T-helper 1 cell treated with Interleukin-12 subunit alpha and Interleukin-12 subunit beta and Interleukin-4 antibody, amounts not matched to agents 30 ng/mL and 1 ng/mL, for 36 hours (primary cell): ENCODE data around the gene SLC9A6. TPM values are rescaled to one million over a fixed set of nuclear protein-coding genes. Genes with fewer than 3 reads are reported as not detected.

Experiments
- intact Hi-C: fragments of 100-400 bp; cut with micrococcal nuclease; formaldehyde crosslinking; loops from one replicate; pipeline ENCODE4 v1.15.1; 2024
- total RNA-seq: library from RNA; stranded (reverse); gene quantifications from 2 replicates; pipeline ENCODE4 v1.2.3, GENCODE V29; 2022

Gene SLC9A6
- 17.5 and 18.2 TPM in 2 replicates for total RNA-seq

DNA sequence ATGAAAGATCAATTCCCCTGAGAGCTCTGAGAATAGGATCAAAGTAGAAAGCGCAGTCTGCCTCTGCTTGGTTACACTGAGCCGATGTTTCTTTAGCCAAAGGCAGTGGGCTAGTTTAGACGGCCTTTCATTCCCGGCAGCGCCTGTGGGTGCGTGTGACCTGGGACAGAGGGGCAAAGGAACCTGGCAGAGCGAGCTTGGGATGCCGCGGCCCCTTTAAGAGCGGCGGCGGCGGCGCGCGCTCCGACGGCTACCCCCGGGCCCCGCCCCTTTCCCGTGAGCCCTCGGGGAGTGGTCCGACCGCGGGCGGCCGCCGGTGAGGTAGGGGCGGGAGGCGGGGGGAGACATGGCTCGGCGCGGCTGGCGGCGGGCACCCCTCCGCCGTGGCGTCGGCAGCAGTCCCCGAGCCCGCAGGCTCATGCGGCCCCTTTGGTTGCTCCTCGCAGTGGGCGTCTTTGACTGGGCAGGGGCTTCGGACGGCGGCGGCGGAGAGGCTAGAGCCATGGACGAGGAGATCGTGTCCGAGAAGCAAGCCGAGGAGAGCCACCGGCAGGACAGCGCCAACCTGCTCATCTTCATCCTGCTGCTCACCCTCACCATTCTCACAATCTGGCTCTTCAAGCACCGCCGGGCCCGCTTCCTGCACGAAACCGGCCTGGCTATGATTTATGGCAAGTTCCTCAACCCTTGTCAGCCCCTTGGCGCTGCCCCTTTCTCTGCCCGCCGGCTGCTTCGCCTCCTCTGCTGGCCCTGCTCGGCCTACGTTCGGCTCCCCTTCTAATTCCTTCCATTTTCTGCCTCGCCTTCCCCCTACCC, at the start of gene SLC9A6:
Gene SLC9A6 (plus strand): TSS at position 279 of the 816 bp plus-strand sequence. CDS start 224 bp downstream, at position 503.
- intact Hi-C loops: loop anchor here (1.0 to 10.0 kb wide), 7 partner anchors 11 to 1521 kb away; partner anchors contain the start of genes HPRT1, HTATSF1, INTS6L and MAP7D3

DNA sequence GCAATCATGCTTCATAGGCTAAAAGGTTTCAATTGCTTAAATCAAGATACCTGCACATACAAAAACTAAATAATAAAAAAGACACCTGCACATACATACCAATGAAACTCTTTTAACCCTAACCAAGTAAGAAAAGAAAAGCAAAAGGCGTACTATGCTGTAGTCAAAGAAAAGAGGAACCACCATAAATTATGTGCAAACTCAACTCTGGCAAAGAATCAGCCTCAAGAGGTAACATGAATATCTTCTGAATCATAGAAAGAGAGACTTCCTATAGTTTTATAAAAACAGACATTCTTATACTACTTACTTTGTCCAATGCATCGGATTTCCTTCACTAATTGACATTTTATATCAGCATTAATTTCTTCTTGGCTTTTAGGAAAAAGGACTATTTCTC, 40.7 kb upstream of the SLC9A6 start:
- intact Hi-C loops: no loop called here

DNA sequence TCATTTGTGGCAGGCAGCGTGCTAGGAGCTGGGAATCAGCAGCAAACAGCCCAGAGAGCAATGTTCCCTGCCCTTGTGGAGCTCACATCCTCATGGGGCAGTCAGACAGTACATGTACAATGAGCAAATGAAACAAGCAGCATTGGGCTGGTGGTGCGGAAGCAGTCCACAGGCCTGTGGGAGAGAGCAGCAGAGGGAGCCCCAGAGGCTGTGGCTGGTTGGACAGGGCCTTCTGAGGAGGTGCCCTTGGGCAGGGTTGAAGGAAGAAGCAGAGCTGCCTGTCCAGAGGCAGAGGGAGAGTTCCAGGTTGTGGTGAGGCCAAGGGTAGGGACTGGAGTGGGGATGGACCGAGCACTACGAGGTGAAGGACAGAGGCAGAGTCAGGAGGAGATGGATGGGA, 33.9 kb upstream of the SLC9A6 start:
- intact Hi-C loops: no loop called here

DNA sequence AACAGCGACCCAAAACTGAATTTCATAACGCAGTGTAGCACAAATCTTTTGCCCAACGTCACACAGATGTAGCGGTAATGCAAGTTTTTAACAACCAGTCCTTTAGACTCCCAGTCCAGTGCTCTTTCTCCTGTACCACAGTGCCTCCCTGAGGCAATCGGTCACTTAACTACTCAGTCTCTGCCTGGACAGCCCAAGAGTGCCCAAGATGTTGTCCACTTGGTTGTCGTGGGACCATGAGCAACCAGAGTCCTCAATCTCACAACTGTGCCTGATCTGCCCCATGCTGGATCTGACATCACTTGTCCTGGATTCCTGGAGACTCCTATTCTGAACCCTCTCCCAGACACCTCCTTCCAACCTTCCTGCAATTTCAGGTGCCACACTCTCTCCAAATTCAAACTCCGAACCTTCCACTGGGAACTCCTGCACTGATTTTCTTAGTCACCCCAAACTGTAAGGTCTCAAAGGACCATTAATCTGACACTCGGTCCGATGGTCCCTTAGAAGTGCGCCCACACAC, 12.1 kb upstream of the SLC9A6 start:
- intact Hi-C loops: loop anchor here (1.0 to 5.0 kb wide), 4 partner anchors 278 to 1166 kb away; partner anchors contain the start of genes MAP7D3 and RTL8A

DNA sequence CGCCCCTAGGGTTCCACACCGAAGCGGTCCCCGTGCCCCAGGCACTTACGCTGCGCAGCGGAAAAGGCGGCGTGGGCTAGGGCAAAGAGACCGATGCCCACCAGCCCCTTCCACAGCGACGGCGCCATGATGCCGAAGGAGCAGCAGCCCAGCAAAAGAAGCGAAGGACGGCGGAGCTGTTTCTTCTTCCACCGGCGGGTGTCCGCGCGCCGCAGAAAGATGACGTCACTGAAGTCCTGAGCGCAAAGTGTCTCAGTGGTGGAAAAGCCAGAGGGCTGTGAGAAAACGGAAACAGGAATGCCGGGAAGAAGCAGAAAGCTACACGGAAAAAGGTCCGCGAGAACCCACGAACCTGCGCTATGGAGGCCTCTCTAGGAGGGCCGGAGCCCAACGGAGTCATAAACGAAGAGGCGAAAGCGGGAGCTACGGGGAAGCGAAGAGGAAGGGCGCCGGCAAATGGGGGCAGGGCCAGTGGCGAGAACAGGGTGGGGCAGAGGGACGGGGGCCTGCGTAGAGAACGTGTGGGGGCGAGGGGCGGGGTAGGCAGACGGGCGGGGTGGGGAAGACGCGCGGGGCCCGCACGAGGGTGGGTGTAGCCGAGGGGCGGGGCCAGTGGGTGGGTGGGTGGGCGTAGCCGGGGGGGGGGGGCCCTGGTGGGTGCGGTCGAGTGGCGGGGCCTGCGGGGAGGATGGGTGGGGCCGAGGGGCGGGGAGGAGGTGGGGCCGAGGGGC, 11.5 kb upstream of the SLC9A6 start, which contains the start of gene MMGT1:
Gene MMGT1 (minus strand): TSS at position 441 of the 731 bp plus-strand sequence. CDS start 313 bp downstream, at position 128.
- intact Hi-C loops: loop anchor here (1.0 to 5.0 kb wide), 10 partner anchors 12 to 1166 kb away; partner anchors contain the start of genes FHL1, HTATSF1, INTS6L and MAP7D3

DNA sequence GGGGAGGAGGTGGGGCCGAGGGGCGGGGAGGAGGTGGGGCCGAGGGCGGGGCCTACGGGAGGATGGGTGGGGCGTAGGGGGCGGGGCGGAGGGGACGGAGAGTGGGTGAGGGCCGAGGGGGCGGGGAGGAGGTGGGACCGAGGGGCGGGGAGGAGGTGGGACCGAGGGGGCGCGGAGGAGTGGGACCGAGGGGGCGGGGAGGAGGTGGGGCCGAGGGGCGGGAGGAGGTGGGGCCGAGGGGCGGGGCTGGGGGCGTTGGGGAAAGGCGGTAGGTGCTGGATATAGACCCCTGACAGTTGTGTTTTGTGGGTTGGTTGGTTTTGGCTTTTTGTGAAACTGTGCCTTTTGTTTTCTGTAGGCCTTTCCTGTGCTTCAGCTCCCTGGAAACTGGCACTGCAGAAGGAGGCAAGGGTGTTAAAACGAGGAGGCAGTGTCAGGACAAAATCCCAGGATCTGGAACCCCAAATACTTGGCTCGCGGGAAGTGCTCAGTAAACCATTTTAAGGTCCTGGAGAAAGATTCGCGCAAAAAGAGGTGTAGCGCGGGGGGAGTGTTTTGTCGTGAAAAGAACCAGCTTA, 10.9 kb upstream of the SLC9A6 start:
- intact Hi-C loops: loop anchor here (1.0 to 5.0 kb wide), 7 partner anchors 11 to 1167 kb away; partner anchors contain the start of genes FHL1, HTATSF1, INTS6L and SLC9A6

DNA sequence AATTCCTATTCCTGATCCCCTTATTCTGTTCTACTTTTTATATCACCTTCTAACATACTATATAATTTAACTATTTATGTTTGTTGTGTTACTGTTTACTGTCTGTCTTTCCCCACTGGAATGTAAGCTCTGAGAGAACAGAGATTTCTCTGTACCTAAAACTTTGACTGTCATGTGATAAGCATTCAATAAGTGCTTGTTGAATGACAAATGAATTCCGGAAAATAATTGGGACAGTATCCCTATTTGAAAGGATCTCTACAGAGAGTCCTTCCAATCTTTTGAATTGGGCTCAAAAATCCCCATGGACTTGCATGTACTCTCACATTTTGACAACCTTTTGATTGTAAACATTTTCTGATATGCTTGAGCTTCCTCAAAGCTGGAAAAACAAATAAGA, 9.8 kb upstream of the SLC9A6 start:
- intact Hi-C loops: loop anchor here (2.0 kb wide), 3 partner anchors 171 to 1077 kb away; partner anchors contain the start of genes FHL1 and SMIM10L2A

DNA sequence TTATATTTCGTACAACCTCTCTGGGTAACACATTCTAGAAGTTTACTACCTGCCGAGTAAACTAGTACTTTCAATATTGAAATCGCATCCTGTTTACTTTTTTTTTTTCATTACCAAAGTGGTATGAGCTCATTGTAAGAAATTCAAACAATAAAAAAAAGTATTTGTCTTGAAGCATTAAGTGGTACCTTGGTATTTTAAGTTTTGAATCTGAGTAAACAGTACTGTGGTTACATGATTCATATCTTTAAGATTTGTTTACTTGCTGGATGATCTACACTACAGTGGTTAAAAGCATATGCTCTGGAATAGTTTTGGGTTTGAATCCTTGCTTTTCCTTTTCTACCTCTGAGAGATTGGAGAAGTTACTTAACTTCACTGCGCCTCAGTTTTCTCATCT, 7.6 kb upstream of the SLC9A6 start:
- intact Hi-C loops: no loop called here

DNA sequence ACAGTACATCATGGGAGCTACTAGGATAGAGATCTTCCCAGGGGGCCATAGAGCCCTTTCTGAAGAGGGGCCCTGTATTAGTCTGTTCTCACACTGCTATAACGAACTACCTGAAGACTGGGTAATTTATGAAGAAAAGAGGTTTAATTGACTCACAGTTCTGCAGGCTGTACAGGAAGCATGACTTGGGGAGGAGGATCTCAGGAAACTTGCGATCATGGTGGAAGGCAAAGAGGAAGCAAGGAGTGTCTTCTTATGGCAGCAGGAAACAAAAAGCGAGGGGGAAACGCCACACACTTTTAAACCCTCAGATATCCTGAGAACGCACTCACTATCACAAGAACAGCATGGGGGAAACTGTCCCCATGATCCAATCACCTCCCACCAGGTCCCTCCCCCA, 4.2 kb upstream of the SLC9A6 start:
- intact Hi-C loops: loop anchor here (10.0 kb wide), 2 partner anchors 614 to 1516 kb away; partner anchors contain the start of gene HPRT1

DNA sequence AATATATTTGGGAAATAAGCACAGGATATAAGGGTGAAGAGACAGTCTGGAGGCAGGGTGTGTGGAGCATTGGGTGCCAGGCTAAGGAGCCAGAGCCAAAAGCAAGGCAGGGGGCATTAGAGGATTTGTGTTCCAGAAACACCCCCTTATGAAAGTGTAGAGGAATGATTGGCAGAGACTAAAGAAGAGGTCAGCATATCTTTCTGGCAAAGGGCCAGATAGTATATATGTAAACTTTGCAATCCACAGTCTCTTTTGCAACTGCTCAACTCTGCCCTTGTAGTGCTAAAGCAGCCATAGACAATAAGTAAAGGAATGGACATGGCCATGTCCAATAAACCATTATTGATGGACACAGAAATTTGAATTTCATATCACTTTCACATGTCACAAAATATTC, 3.6 kb upstream of the SLC9A6 start:
- intact Hi-C loops: loop anchor here (10.0 kb wide), 2 partner anchors 613 to 1517 kb away; partner anchors contain the start of gene HPRT1

DNA sequence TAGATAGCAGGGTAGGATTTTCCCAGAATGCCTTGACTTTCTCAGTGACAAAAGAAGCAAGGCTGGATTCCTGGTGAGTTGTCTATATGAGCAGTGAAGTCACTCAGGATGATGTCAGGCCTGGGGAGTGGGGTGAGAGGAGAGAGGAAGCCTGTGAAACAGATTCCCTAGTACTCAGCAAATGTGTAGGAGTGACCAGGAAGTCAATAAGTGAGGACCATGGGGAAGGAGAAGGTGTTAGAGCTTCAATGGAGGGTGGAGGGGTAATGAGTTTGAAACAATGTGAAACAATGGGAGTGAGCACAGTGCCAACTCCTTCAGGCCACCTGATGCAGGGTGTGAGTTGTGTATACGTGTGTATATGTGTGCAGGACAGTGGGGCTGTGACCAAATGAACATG, 2.4 kb upstream of the SLC9A6 start:
- intact Hi-C loops: loop anchor here (10.0 kb wide), 2 partner anchors 612 to 1518 kb away; partner anchors contain the start of gene HPRT1

DNA sequence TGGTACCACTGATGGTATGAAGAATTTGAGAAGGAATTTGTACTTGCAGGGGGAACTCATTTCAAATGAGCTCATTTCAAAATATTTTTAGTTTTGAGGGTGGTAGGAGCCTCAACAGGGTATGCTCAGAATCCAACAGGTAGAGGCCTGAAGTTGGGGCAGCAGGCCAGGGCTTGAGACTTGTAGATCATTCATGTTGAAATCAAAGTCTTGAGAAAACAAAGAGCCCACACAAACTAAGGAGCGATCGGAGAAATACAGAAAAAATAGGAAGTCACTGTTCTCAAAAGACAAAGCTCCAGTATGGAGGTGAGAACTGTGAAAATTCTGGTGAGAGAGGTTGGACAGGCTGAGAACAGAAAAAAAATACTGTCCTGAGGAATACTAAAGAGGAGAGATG, 979 bp upstream of the SLC9A6 start:
- intact Hi-C loops: loop anchor here (2.0 to 10.0 kb wide), 4 partner anchors 463 to 1519 kb away; partner anchors contain the start of genes HPRT1, HTATSF1 and INTS6L

DNA sequence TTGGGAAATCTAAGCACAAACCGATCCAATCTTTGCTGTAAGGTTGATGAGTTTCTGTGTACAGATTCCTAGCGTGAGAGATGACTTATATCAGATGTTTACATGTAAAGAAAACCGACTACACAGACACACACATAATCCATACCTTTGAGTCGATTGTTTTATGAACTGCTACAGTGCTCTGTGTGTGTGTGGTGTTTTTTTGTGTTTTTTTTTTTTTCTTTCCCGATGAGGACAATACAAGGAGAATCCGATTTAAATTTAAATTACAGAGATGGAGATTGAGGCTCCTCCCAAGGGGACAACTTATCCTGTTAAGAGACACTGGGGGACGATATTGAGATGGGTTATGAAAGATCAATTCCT, 461 bp upstream of the SLC9A6 start:
- intact Hi-C loops: loop anchor here (1.0 to 10.0 kb wide), 7 partner anchors 10 to 1520 kb away; partner anchors contain the start of genes HPRT1, HTATSF1, INTS6L and MAP7D3

DNA sequence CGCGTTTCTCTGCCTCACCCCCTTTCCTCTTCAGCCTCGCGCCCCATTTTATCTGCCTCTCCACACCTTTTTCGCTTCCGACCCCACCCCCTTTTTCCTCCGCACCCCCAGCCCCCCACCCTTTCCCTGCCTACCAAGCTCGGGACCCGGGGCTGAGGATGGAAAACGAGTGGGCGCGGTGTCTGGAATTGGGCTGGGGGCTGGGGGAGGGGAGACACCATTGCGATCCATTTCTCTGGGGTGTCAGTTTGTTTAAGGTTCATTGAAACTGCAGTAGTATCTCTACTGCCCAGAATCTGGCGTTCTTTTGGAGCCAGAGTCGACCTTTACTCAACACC, 707 bp downstream of the SLC9A6 start:
- intact Hi-C loops: loop anchor here (1.0 to 10.0 kb wide), 8 partner anchors 12 to 1521 kb away; partner anchors contain the start of genes FHL1, HPRT1, HTATSF1 and INTS6L

DNA sequence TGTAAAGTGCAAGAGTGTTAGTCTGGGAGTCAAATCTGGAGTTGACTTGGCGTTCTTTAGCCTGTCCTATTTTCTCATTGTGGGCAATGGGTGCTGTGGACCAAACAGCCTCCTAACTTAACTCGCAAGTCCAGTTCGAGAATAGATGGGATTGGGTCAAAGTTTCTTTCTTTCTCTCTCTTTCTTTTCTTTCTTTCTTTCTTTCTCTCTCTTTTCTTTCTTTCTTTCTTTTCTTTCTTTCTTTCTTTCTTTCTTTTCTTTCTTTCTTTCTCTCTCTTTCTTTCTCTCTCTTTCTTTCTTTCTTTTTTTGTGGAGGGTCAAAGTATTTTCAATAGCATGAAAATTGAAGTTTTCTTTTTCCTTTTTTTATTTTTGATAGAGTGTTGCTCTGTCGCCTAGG, 3.0 kb downstream of the SLC9A6 start:
- intact Hi-C loops: loop anchor here (5.0 to 10.0 kb wide), 3 partner anchors 214 to 1523 kb away; partner anchors contain the start of gene HPRT1

DNA sequence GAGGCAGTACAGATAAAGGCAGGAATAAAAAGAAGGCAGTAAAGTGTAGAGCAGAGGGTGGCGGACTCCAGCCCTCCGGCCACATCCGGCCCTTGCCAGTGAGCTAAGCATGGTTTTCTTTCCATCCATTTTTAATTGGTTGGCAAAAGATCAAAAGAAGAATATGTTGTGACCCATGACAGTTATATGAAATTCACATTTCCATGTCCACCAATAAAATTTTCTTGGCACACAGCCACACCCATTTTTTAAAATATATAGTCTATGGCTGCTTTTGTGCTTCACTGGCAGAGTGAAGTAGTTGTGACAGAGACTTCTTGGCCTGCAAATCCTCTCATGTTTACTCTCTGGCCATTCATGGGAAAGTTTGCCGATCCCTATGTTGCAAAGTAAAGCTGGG, 29.8 kb downstream of the SLC9A6 start:
- intact Hi-C loops: no loop called here

DNA sequence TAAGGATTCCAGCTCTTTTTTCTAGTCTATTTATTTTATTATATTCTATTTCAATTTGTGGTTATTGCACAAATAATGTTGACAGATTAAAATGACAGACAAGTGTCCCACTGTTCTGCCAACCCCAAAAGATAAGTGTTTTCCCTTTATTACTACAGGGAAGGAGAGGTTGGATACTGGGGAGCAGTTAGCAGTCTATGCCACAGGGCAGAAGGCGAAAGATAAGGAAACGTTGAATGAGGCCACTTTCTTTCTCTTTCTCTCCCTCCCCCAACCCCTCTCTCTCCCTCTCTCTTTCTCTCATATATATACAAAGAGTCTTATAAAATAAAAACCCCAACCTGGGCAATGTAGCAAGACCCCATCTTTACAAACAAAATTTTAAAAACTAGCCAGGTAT, 31.6 kb downstream of the SLC9A6 start:
- intact Hi-C loops: no loop called here

DNA sequence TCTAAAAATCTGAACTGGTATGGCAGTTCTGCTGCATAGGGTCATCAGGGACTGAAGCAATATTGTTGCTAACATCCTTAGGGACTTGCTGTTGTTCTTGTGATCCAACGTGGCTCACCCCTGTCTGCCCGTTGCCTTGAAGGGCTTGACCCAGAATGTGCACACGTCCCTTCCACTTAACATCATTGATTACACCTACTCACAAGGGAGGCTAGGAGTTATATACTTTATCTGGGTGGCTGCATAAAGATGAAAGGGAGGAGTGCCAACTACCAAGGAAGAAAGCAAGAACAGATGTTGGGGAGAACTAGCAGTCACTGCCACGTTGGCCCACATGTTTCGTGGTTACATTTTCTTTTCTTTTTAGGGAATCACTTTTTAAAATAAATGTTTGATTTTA, 34.0 kb downstream of the SLC9A6 start:
- intact Hi-C loops: no loop called here

DNA sequence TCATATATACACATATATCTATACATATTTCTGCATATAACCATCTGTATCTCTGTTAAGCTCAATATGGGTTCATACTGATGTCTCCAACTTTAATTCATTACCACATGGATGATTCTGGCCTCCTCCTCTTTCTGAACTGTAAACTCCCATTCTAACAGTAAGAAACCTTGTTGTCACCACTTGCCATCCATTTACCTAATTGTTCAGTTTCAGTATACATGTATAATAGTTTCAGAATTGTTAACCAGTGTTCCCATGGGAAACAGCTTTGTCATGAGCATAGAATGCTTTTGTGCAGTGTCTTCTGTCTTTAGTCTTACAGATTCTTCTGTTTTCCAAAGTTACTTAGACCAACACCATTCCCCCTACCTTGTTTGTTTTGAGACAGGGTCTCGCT, 35.9 kb downstream of the SLC9A6 start:
- intact Hi-C loops: loop anchor here (10.0 kb wide), 1 partner anchor 474 kb away; the partner anchor contains the start of gene HTATSF1

DNA sequence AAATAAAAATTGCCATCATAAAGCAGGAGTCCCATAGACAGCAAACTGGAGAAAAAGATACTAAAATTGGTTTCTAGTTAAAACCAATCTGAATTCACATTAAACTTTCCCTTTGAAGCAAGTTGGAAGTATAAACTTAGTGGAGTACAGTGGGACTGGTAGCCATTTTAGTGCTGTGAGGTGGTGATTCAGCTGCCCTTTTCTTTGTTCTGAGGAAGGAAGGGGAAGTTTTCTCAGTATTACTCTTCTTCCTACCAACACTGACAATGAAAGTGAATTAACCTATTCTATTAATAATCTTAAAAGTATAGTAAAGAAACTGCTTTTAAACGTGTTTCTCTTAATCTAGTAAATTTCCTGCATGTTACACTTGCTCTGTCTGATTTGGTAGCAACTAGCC, 36.7 kb downstream of the SLC9A6 start:
- intact Hi-C loops: loop anchor here (10.0 kb wide), 1 partner anchor 473 kb away; the partner anchor contains the start of gene HTATSF1
